Subcutaneous abdominal adipose tissue (tissue), 5 donors: ENCODE data around the gene GPC5.

Experiments used
- H3K27ac ChIP-seq: one replicate; pipeline ENCODE4 v1.7.0; 2013; ENCODE audit warnings: low read depth, mild to moderate bottlenecking, inconsistent platforms, low read length, moderate library complexity
- H3K27me3 ChIP-seq, 5 donors: one replicate each; pipeline ENCODE4 v1.7.0; 2013; ENCODE audit warnings: low read length in 5 of 5, inconsistent platforms in 1 of 5; ENCODE audit not compliant: control insufficient read depth in 5 of 5, insufficient read depth in 4 of 5
- H3K36me3 ChIP-seq, 5 donors: one replicate each; pipeline ENCODE4 v1.7.0; 2013; ENCODE audit warnings: low read length in 5 of 5; ENCODE audit not compliant: control insufficient read depth in 5 of 5, insufficient read depth in 5 of 5
- H3K4me1 ChIP-seq, 5 donors: one replicate each; pipeline ENCODE4 v1.7.0; 2013; ENCODE audit warnings: low read length in 5 of 5, mild to moderate bottlenecking in 3 of 5, moderate library complexity in 1 of 5; ENCODE audit not compliant: control insufficient read depth in 5 of 5, insufficient read depth in 5 of 5
- H3K4me3 ChIP-seq, 5 donors: one replicate each; pipeline ENCODE4 v1.7.0; 2013; ENCODE audit warnings: low read length in 5 of 5, low read depth in 1 of 5
- H3K9ac ChIP-seq, 5 donors: one replicate each; pipeline ENCODE4 v1.7.0; 2013; ENCODE audit warnings: low read length in 5 of 5, mild to moderate bottlenecking in 4 of 5, moderate library complexity in 3 of 5
- H3K9me3 ChIP-seq, 5 donors: one replicate each; pipeline ENCODE4 v1.7.0; 2013; ENCODE audit warnings: low read length in 5 of 5; ENCODE audit not compliant: control insufficient read depth in 5 of 5
- donor health status: healthy.
- donor health status: healthy.
- donor health status: healthy.
- donor health status: healthy.
- donor health status: healthy.

The GPC5 gene

DNA sequence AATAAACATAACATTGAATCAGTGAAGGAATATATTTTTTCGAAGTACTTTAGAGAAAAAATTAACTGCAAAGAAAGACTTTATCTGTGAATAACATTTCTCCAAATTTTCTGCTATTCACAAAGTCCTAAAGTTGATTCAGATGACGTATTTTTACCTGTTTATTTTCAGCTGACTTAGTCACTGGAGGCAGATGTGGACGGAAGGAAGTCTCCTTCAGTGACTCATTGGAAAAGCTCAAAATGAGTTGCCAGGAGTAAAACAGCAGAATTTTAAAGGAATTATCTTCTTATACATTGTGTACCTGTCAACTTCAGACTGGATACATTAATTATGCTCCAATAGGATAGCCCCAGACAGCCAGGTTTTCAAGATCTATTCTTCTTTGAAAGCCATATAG lies 1148.8 kb downstream of the GPC5 start:
- Histone ChIP-seq H3K27me3 (no peaks in the 10 kb centered on the region), H3K36me3 (no peaks in the 10 kb centered on the region), H3K9ac (no peak overlapping the region), H3K27ac (no peak overlapping the region), H3K4me1 (no peaks in the 10 kb centered on the region), H3K9me3 (peaks cover 0 to 2% (median 0%) of the 10 kb centered on the region in 5 donors), H3K4me3 (no peak overlapping the region)

DNA sequence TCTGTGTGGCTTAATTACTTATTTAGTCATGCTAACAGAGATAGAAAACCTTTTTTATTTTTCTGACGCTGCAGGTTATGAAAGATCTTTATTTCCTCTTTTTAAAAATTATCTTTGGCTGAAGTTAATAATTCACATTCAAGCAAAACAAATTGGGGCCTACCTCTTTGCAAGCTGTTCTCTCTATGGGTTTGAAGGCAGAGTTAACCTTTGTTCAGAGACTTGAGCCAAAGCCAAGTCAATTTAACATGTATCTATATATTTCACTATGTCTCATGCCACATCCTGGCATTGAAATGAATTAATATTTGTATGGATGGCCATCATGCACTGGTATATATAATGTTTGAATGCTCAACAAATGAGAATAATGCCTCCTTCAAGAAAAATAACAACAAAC lies 1150.9 kb downstream of the GPC5 start:
- Histone ChIP-seq H3K9me3 (no peaks in the 10 kb centered on the region), H3K36me3 (no peaks in the 10 kb centered on the region), H3K9ac (no peak overlapping the region), H3K27ac (no peak overlapping the region), H3K4me3 (no peak overlapping the region), H3K27me3 (no peaks in the 10 kb centered on the region), H3K4me1 (no peaks in the 10 kb centered on the region)

DNA sequence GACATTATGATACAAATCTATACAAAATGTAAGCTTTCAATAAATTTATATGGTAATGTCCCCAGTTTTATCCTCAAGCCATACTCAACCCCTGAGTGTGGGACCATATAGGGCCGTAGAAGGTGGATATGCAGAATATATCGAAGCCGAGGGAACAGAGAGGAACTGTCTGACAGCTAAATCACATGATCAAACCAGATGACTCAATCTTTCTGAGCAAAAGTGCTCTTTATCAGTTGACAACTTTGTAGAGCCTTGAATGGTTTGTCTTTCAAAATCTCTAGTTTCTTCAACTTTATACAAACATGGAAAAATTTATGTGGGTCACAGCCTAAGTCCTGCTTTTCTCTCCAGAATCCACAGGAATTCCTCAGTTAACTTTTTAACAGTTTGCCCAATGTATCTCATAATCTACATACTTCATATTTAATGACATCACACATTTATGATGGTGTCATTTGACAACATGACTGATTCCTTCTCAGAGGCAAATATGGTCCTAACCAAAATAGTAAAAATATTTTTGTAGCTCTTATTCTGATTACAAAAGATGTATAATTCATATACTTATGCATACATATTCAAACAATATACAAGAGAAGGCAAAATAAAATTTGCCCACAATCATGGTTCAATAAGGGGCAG lies 1155.2 kb downstream of the GPC5 start:
- Histone ChIP-seq H3K27me3 (no peaks in the 10 kb centered on the region), H3K9me3 (no peaks in the 10 kb centered on the region), H3K4me1 (no peaks in the 10 kb centered on the region)

DNA sequence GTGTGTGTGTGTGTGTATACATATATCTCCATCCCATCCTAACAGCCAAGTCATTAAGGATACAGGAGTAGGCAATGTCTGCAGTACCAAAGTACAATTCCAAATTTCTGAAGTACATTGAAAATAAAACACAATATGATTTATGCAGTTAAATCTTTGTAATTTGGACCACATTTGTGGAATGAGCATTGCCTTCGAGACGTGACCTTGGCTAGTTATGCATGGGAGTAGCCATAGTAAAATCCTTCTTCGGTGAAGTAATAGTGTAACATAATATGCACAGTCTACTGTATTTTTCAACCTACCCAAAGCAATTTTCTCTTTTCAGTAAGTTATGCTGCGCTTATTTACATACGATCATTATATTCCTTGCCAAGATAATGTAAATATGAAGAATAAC lies 1162.5 kb downstream of the GPC5 start:
- Histone ChIP-seq H3K9me3 (no peaks in the 10 kb centered on the region), H3K27ac (no peak overlapping the region)

More for the DNA sequence above, 1155.2 kb downstream of the GPC5 start:
- Histone ChIP-seq H3K9ac (no peak overlapping the region), H3K27ac (no peak overlapping the region), H3K36me3 (no peaks in the 10 kb centered on the region), H3K4me3 (no peak overlapping the region)

DNA sequence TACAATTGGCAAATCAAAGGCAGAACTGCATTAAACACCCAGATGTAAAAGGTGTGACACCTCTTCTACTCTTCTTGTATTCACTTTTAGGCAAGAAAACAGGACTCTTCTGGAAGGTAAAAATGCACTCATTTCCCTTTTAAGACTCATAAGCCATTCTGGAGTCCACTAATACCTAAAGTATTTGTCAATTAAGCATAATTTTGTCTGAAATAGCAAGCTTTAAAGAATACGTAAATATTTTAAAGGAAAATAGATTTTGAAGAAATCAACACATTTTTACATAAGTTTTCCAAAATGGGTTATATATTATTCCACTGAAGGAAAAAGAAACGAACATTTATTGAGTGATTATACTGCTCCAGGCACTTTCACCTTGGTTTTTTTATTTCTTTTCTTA lies 1166.5 kb downstream of the GPC5 start:
- H3K4me1 ChIP-seq, result no peaks in the 10 kb centered on the region
- no peak overlapping the region for H3K4me3 ChIP-seq
- H3K9ac ChIP-seq, result no peak overlapping the region
- H3K9me3 ChIP-seq, result no peaks in the 10 kb centered on the region
- no peaks in the 10 kb centered on the region for H3K27me3 ChIP-seq
- H3K27ac ChIP-seq, result no peak overlapping the region
- no peaks in the 10 kb centered on the region for H3K36me3 ChIP-seq

More for the DNA sequence above, 1162.5 kb downstream of the GPC5 start:
- Histone ChIP-seq H3K27me3 (no peaks in the 10 kb centered on the region), H3K36me3 (no peaks in the 10 kb centered on the region), H3K4me1 (no peaks in the 10 kb centered on the region), H3K9ac (no peak overlapping the region), H3K4me3 (no peak overlapping the region)

DNA sequence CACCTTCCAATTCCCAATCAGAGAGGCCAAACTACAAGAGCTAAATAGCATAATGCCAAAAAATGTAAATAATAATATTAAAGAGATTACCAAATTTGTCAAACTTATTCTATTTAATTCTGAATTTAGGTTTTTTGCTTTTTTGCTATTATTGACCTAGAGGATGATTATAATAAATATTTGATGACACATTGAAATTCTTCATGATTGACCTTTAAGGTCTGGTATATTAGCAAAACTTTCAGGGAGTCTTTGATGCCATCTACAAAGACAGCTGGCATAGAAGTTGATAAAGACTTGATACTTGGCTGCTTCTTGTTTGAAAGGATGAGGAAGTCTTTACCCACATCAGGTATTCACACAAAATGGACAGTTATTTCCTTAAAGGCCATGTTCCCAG lies 1168.3 kb downstream of the GPC5 start:
- Histone ChIP-seq H3K4me3 (no peak overlapping the region), H3K27me3 (no peaks in the 10 kb centered on the region), H3K36me3 (no peaks in the 10 kb centered on the region), H3K9ac (no peak overlapping the region), H3K4me1 (no peaks in the 10 kb centered on the region), H3K9me3 (no peaks in the 10 kb centered on the region), H3K27ac (no peak overlapping the region)

DNA sequence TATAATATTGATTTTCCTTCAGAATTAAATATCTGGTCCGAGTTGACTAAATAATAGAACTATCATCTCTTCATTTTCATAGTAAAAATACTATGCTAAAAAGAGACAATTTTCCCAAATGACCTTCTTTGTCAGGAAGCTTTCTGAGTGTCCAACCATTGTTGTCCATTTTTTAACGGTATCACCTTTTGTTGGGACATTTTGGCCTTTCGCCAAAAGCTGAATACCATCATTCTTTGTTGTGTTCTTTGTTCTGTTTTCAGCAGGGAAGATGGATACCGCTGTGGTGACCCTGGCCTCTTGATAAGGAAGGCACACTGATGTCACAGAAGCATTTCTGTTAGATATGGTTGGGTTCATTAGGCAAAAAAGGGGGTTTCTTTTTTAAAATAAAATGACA lies 1173.8 kb downstream of the GPC5 start:
- no peak overlapping the region for H3K27ac ChIP-seq
- no peaks in the 10 kb centered on the region for H3K9me3 ChIP-seq
- H3K4me3 ChIP-seq, result no peak overlapping the region
- H3K36me3 ChIP-seq, result no peaks in the 10 kb centered on the region
- no peaks in the 10 kb centered on the region for H3K27me3 ChIP-seq
- no peak overlapping the region for H3K9ac ChIP-seq
- no peaks in the 10 kb centered on the region for H3K4me1 ChIP-seq

DNA sequence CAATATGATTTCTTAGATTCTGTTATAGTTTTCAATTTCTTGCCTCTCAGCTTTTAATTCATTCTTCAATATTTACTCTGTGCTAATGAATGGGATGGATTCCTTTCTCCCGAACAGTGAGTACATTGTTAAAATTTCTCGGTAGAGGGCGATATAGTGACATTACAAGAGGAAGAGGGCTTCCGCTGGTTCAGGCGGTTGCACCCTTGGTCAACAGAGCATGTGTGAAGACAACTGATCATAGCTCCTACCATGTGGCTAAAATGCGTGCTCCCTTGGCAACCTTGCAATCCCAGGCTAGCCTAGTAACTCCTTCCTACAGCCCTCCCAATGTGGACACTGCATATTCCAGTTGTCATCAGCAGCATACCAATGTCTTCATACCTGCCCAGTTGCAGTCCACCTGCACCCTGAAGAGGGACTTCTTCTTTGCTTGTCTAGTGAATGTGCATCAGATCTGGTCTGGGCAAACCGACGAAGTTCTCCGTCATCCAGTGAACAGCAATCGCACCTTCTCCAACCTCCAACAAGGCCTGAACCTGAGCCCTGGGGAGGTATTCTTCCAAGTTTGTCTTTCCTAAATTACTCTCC lies 1175.1 kb downstream of the GPC5 start:
- Histone ChIP-seq H3K9ac (no peak overlapping the region), H3K36me3 (no peaks in the 10 kb centered on the region), H3K9me3 (no peaks in the 10 kb centered on the region), H3K27ac (no peak overlapping the region), H3K4me3 (no peak overlapping the region), H3K27me3 (no peaks in the 10 kb centered on the region), H3K4me1 (no peaks in the 10 kb centered on the region)

DNA sequence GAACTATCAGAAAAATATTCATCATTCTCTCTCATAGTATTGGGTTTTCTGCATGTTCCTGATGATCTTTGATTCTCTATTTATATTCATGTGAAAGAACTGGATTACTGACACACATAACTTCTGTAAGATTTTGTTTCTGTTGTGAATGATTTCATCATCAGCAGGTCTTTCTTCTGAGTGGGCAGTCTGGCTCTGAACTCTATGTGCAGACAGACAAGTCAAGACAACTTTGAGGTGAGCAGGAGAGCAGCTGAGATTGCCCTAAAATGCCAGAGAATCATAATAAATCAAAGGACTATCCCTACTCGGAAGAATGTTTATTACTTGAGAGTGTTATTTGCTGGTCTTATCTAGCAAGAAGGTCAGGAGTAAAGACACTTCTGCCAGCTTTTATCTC lies 1176.1 kb downstream of the GPC5 start:
- Histone ChIP-seq H3K27ac (no peak overlapping the region), H3K36me3 (no peaks in the 10 kb centered on the region), H3K4me1 (no peaks in the 10 kb centered on the region), H3K9ac (no peak overlapping the region), H3K4me3 (no peak overlapping the region), H3K9me3 (no peaks in the 10 kb centered on the region), H3K27me3 (no peaks in the 10 kb centered on the region)

DNA sequence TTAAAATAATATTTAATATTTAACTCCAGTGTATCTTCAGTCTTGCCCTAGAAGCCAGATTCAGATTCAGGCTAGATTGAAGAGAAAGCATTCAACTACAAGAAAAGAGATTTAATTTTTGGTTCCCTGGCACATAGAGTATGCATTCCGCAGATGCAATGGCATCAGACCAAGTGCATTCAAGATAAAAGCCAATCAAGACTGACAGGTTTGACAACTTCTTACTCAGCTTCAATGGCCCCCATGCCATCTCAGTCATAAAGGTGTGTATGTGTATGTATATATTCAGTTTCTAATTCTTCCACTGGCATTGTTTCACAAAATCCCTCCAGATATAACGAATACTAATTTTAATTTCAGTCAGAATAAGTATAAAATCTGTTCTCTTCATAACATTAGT lies 1177.4 kb downstream of the GPC5 start:
- H3K27me3 ChIP-seq, result no peaks in the 10 kb centered on the region
- H3K9ac ChIP-seq, result no peak overlapping the region
- no peak overlapping the region for H3K27ac ChIP-seq
- H3K4me3 ChIP-seq, result no peak overlapping the region
- no peaks in the 10 kb centered on the region for H3K36me3 ChIP-seq
- peaks cover 0 to 3% (median 0%) of the 10 kb centered on the region in 5 donors for H3K9me3 ChIP-seq
- no peaks in the 10 kb centered on the region for H3K4me1 ChIP-seq
